ENCODE measurements around the gene SORCS2.

The SORCS2 gene

GRCh38 chr4:7481227-7481626, 288.9 kb downstream of the SORCS2 start:
- H2AFZ ChIP-seq (ENCODE audit: low read length), result no peak overlapping the region
- H3F3A ChIP-seq (ENCODE audit: insufficient read depth, low read length), result no peaks in the 10 kb centered on the region
- no peaks in the 10 kb centered on the region for H3K79me2 ChIP-seq (ENCODE audit: insufficient read depth, low read length)

GRCh38 chr4:7485096-7485495, 292.8 kb downstream of the SORCS2 start:
- no peaks in the 10 kb centered on the region for H3K9me2 ChIP-seq (ENCODE audit: low read depth, low read length)
- no peaks in the 10 kb centered on the region for H3K4me1 ChIP-seq (ENCODE audit: insufficient read depth, low read length, severe bottlenecking)
- H3K79me2 ChIP-seq (ENCODE audit: insufficient read depth, low read length), result no peaks in the 10 kb centered on the region
- H3K4me3 ChIP-seq (ENCODE audit: low read depth, low read length, poor library complexity, severe bottlenecking), result no peak overlapping the region
- no peaks in the 10 kb centered on the region for H4K20me1 ChIP-seq (ENCODE audit: insufficient read depth, low read length)
- H3K9ac ChIP-seq (ENCODE audit: low read length), result no peak overlapping the region
- no peak for TF ChIP-seq CTCF (IDR thresholded peaks at IDR 0.05; ENCODE audit: low read length)
- TF ChIP-seq EZH2 (IDR thresholded peaks at IDR 0.05; ENCODE audit: borderline replicate concordance, low read length), result no peak
- no peak overlapping the region for H3K4me2 ChIP-seq (ENCODE audit: low read length)
- no peaks in the 10 kb centered on the region for H3K36me3 ChIP-seq (ENCODE audit: insufficient read depth, low read length)
- H3F3A ChIP-seq (ENCODE audit: insufficient read depth, low read length), result no peaks in the 10 kb centered on the region
- H3K27ac ChIP-seq (ENCODE audit: low read depth, low read length, poor library complexity, severe bottlenecking), result no peak overlapping the region
- no peaks in the 10 kb centered on the region for H3K27me3 ChIP-seq (ENCODE audit: insufficient read depth, low read length)
- H2AFZ ChIP-seq (ENCODE audit: low read length), result no peak overlapping the region
- H3K9me3 ChIP-seq (ENCODE audit: low read length), result no peaks in the 10 kb centered on the region

More at GRCh38 chr4:7481227-7481626, 288.9 kb downstream of the SORCS2 start:
- TF ChIP-seq EZH2 (IDR thresholded peaks at IDR 0.05; ENCODE audit: borderline replicate concordance, low read length), result no peak
- no peak for TF ChIP-seq CTCF (IDR thresholded peaks at IDR 0.05; ENCODE audit: low read length)
- Histone ChIP-seq H3K27ac (ENCODE audit: low read depth, low read length, poor library complexity, severe bottlenecking) (no peak overlapping the region), H3K4me1 (ENCODE audit: insufficient read depth, low read length, severe bottlenecking) (no peaks in the 10 kb centered on the region), H3K4me3 (ENCODE audit: low read depth, low read length, poor library complexity, severe bottlenecking) (no peak overlapping the region), H3K36me3 (ENCODE audit: insufficient read depth, low read length) (no peaks in the 10 kb centered on the region), H3K27me3 (ENCODE audit: insufficient read depth, low read length) (no peaks in the 10 kb centered on the region), H3K9me3 (ENCODE audit: low read length) (no peaks in the 10 kb centered on the region), H4K20me1 (ENCODE audit: insufficient read depth, low read length) (no peaks in the 10 kb centered on the region), H3K9me2 (ENCODE audit: low read depth, low read length) (no peaks in the 10 kb centered on the region), H3K4me2 (ENCODE audit: low read length) (no peak overlapping the region), H3K9ac (ENCODE audit: low read length) (no peak overlapping the region)

GRCh38 chr4:7486101-7486500, 293.8 kb downstream of the SORCS2 start:
- Histone ChIP-seq H3F3A (ENCODE audit: insufficient read depth, low read length) (no peaks in the 10 kb centered on the region), H3K27ac (ENCODE audit: low read depth, low read length, poor library complexity, severe bottlenecking) (no peak overlapping the region), H3K36me3 (ENCODE audit: insufficient read depth, low read length) (no peaks in the 10 kb centered on the region), H3K4me2 (ENCODE audit: low read length) (no peak overlapping the region), H2AFZ (ENCODE audit: low read length) (no peak overlapping the region), H3K9me3 (ENCODE audit: low read length) (no peaks in the 10 kb centered on the region), H3K9ac (ENCODE audit: low read length) (no peak overlapping the region), H3K4me3 (ENCODE audit: low read depth, low read length, poor library complexity, severe bottlenecking) (no peak overlapping the region), H3K9me2 (ENCODE audit: low read depth, low read length) (no peaks in the 10 kb centered on the region), H3K79me2 (ENCODE audit: insufficient read depth, low read length) (no peaks in the 10 kb centered on the region), H3K27me3 (ENCODE audit: insufficient read depth, low read length) (no peaks in the 10 kb centered on the region), H4K20me1 (ENCODE audit: insufficient read depth, low read length) (no peaks in the 10 kb centered on the region), H3K4me1 (ENCODE audit: insufficient read depth, low read length, severe bottlenecking) (no peaks in the 10 kb centered on the region)
- no peak for TF ChIP-seq EZH2 (IDR thresholded peaks at IDR 0.05; ENCODE audit: borderline replicate concordance, low read length)
- TF ChIP-seq CTCF (IDR thresholded peaks at IDR 0.05; ENCODE audit: low read length), result no peak

Data from OCI-LY1 (cell line).